ENCODE measurements around the gene C16orf96. TPM values are rescaled to one million over a fixed set of nuclear protein-coding genes. Genes with fewer than 3 reads are reported as not detected.

C16orf96 gene
- total and polyA plus RNA-seq, 2 donors (not counting 3 experiments of a cell fraction or from before 2014, with no cell fraction given), result not detected

DNA sequence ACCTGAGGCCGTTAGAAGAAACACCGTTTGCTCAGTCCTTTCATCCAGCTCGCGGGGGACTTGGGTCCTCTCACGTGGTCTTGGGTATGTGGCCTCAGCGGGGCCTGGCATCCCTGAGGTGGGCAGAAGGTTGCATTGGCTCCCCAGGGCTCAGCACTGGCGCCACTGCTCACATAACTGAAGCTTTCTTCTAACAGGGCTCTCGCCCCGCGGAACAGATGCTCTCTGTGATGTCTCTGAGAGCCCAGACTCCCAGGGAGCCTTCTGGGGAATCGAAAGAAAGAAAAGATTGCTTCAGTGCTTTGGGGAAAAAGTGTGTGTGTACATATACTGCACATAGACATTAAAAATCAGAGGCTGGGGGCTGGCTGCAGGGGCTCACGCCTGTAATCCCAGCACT is 78.6 kb downstream of the C16orf96 start:
- DNase-seq (ENCODE audit: low read depth, low spot score), result no peak
- no peak overlapping the region for H3K27ac ChIP-seq (ENCODE audit: insufficient read depth, low read depth, low read length)
- POLR2A ChIA-PET, result no interaction called here
- no peak overlapping the region for H3K9ac ChIP-seq (replicated peaks; ENCODE audit: extremely low read depth, insufficient read depth, low read length)
- no peak for FAIRE-seq
- no peak overlapping the region for H2AFZ ChIP-seq (ENCODE audit: low read depth, low read length)
- no TSS peak for BruUV-seq (replicated peaks)
- H3K27me3 ChIP-seq (ENCODE audit: control insufficient read depth in 2 of 2, insufficient read depth in 2 of 2, low read length in 2 of 2), result no peaks in the 10 kb centered on the region
- peaks cover 0 to 9% of the 10 kb centered on the region in 2 experiments for H3K36me3 ChIP-seq (ENCODE audit: control insufficient read depth in 2 of 2, extremely low read depth in 1 of 2, insufficient read depth in 2 of 2, low read length in 2 of 2)
- intact Hi-C loops (cut with micrococcal nuclease), result no loop called here
- no peak overlapping the region for H3K4me3 ChIP-seq (replicated peaks in 1 of 3; ENCODE audit: insufficient read depth in 1 of 3, low read depth in 1 of 3, low read length in 3 of 3)
- dilution Hi-C loops (cut with MboI; ENCODE audit: extremely low pct_ligation_motif_present, low sequenced_read_pairs), result no loop called here
- H3K4me1 ChIP-seq (ENCODE audit: control insufficient read depth, extremely low read depth, insufficient read depth, low read length), result no peaks in the 10 kb centered on the region
- peaks cover 59% of the 10 kb centered on the region for H3K79me2 ChIP-seq (ENCODE audit: control insufficient read depth, insufficient read depth, low read length)
- H3K9me3 ChIP-seq (replicated peaks; ENCODE audit: control insufficient read depth, insufficient read depth, low read length), result no peaks in the 10 kb centered on the region
- no peaks in the 10 kb centered on the region for H3K9me1 ChIP-seq (replicated peaks; ENCODE audit: control insufficient read depth, extremely low read depth, insufficient read depth, low read length)
- CTCF ChIA-PET, result interaction anchor here (1.1 to 3.1 kb wide), 3 partner anchors 9 to 15 kb away, joined by 7 to 9 read pairs (median 8); partner anchors contain the start of gene MGRN1
- H4K20me1 ChIP-seq (replicated peaks; ENCODE audit: control insufficient read depth, extremely low read depth, insufficient read depth, low read length), result no peaks in the 10 kb centered on the region
- H3K4me2 ChIP-seq (ENCODE audit: insufficient read depth, low read length), result no peak overlapping the region
- TF ChIP-seq POLR2A (IDR thresholded peaks at IDR 0.05; ENCODE audit: low read depth, low read length) (no peak), GATA2 (IDR thresholded peaks at IDR 0.05; ENCODE audit: insufficient read depth, insufficient read length, low read depth, low read length) (no peak)
- TF ChIP-seq, protein P1, sequence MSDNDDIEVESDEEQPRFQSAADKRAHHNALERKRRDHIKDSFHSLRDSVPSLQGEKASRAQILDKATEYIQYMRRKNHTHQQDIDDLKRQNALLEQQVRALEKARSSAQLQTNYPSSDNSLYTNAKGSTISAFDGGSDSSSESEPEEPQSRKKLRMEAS (IDR thresholded peaks at IDR 0.05; ENCODE audit: insufficient read depth, insufficient read length), result no peak

DNA sequence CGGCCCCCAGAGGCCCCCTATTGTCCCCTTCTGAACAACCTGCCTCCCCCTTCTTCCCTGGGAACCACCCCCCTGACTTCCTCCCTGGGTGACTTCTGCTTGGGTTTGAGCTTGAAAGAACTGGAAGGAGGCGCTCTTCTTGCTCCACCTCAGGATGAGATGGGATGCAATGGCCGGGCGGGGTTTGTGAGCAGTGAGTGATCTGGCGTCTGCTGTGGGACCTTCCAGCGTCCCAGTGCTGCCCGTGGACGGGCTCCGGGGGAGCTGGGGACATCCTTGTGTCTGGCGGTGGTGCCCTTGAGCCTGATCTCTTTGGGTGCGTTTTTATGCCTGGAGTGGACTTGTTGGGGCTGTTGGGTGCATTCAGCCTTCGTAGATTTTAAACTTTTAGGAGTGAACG is 80.1 kb downstream of the C16orf96 start:
- ChIA-PET CTCF (interaction anchor here (1.1 to 3.1 kb wide), 3 partner anchors 10 to 14 kb away, joined by 7 to 9 read pairs (median 8); partner anchors contain the start of gene MGRN1), POLR2A (no interaction called here)
- no TSS peak for BruUV-seq (replicated peaks)
- Histone ChIP-seq H3K9me3 (replicated peaks; ENCODE audit: control insufficient read depth, insufficient read depth, low read length) (no peaks in the 10 kb centered on the region), H3K79me2 (ENCODE audit: control insufficient read depth, insufficient read depth, low read length) (peaks cover 59% of the 10 kb centered on the region), H3K4me1 (ENCODE audit: control insufficient read depth, extremely low read depth, insufficient read depth, low read length) (no peaks in the 10 kb centered on the region), H3K9me1 (replicated peaks; ENCODE audit: control insufficient read depth, extremely low read depth, insufficient read depth, low read length) (no peaks in the 10 kb centered on the region), H3K27ac (ENCODE audit: insufficient read depth, low read depth, low read length) (no peak overlapping the region), H3K36me3 (ENCODE audit: control insufficient read depth in 2 of 2, extremely low read depth in 1 of 2, insufficient read depth in 2 of 2, low read length in 2 of 2) (peaks cover 0 to 9% of the 10 kb centered on the region in 2 experiments), H3K4me3 (replicated peaks in 1 of 3; ENCODE audit: insufficient read depth in 1 of 3, low read depth in 1 of 3, low read length in 3 of 3) (no peak overlapping the region), H3K4me2 (ENCODE audit: insufficient read depth, low read length) (no peak overlapping the region), H3K27me3 (ENCODE audit: control insufficient read depth in 2 of 2, insufficient read depth in 2 of 2, low read length in 2 of 2) (no peaks in the 10 kb centered on the region), H2AFZ (ENCODE audit: low read depth, low read length) (no peak overlapping the region), H3K9ac (replicated peaks; ENCODE audit: extremely low read depth, insufficient read depth, low read length) (no peak overlapping the region), H4K20me1 (replicated peaks; ENCODE audit: control insufficient read depth, extremely low read depth, insufficient read depth, low read length) (no peaks in the 10 kb centered on the region)
- intact Hi-C loops (cut with micrococcal nuclease), result no loop called here
- no peak for FAIRE-seq
- TF ChIP-seq POLR2AphosphoS5 (IDR thresholded peaks at IDR 0.05; ENCODE audit: insufficient read depth, low read depth, low read length), result no peak
- no peak for TF ChIP-seq EZH2 (IDR thresholded peaks at IDR 0.05; ENCODE audit: borderline replicate concordance, low read depth, low read length, severe bottlenecking)
- TF ChIP-seq FOS (IDR thresholded peaks at IDR 0.05; ENCODE audit: borderline replicate concordance, insufficient read depth, low read length), result no peak
- no peak for TF ChIP-seq MYC (IDR thresholded peaks at IDR 0.05; ENCODE audit: low read depth, low read length)
- TF ChIP-seq, protein P1 (IDR thresholded peaks at IDR 0.05; ENCODE audit: insufficient read depth, insufficient read length), result no peak
- TF ChIP-seq JUN (IDR thresholded peaks at IDR 0.05; ENCODE audit: borderline replicate concordance, insufficient read depth, insufficient read length, low read depth), result no peak
- TF ChIP-seq, protein P2, sequence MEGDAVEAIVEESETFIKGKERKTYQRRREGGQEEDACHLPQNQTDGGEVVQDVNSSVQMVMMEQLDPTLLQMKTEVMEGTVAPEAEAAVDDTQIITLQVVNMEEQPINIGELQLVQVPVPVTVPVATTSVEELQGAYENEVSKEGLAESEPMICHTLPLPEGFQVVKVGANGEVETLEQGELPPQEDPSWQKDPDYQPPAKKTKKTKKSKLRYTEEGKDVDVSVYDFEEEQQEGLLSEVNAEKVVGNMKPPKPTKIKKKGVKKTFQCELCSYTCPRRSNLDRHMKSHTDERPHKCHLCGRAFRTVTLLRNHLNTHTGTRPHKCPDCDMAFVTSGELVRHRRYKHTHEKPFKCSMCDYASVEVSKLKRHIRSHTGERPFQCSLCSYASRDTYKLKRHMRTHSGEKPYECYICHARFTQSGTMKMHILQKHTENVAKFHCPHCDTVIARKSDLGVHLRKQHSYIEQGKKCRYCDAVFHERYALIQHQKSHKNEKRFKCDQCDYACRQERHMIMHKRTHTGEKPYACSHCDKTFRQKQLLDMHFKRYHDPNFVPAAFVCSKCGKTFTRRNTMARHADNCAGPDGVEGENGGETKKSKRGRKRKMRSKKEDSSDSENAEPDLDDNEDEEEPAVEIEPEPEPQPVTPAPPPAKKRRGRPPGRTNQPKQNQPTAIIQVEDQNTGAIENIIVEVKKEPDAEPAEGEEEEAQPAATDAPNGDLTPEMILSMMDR (IDR thresholded peaks at IDR 0.05; ENCODE audit: extremely low read depth in 1 of 2, insufficient read depth in 1 of 2, low read depth in 1 of 2, low read length in 2 of 2), result no peak
- TF ChIP-seq GATA2 (IDR thresholded peaks at IDR 0.05; ENCODE audit: insufficient read depth, insufficient read length, low read depth, low read length), result no peak
- TF ChIP-seq POLR2A (IDR thresholded peaks at IDR 0.05; ENCODE audit: low read depth, low read length), result no peak
- DNase-seq (ENCODE audit: low read depth, low spot score), result no peak
- dilution Hi-C loops (cut with MboI; ENCODE audit: extremely low pct_ligation_motif_present, low sequenced_read_pairs), result no loop called here

All from endothelial cell of umbilical vein (primary cell).